Measurements from ENCODE around the gene TEAD3.

DNA sequence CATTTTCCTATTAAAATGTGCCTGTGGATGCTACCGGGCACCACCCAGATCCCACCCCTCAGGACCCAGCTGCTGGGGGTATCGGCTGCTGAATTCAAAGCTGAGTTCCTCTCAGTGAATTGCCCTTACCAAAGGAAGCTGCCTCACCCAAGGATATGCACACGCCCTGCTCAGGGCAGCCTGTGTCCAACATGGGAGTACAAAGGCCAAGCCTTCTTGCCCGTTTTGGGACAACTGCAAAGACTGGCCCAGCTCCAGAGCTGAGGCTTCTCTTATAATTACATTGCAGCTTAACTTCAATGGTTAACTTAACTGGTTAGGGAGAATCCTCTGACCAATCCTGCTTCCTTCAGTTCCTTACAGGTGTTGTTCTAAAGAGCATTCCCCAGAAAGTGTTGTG, 64.6 kb downstream of the TEAD3 start:
- TF ChIP-seq FOXA1 (IDR thresholded peaks at IDR 0.05) (no peak), RAD21 (IDR thresholded peaks at IDR 0.05) (no peak), GABPA (IDR thresholded peaks at IDR 0.05 in 1 of 2, conservative IDR thresholded peaks at IDR 0.05 in 1 of 2) (no peak)
- TF ChIP-seq, protein P1, sequence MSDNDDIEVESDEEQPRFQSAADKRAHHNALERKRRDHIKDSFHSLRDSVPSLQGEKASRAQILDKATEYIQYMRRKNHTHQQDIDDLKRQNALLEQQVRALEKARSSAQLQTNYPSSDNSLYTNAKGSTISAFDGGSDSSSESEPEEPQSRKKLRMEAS (IDR thresholded peaks at IDR 0.05) = no peak

All from liver (tissue), 2 donors.